HCT116 (cell line): ENCODE measurements around the gene TMEM217. TPM values are rescaled to one million over a fixed set of nuclear protein-coding genes. Genes with fewer than 3 reads are reported as not detected.

Source experiments
- ATAC-seq: fragments of 200-7000 bp; cut with Tn5 transposase; 2 replicates; pipeline ENCODE4 v1.9.1; 2020; ENCODE audit warnings: mild to moderate bottlenecking, moderate library complexity
- BruUV-seq: library from RNA; stranded (reverse); fragments of 400-500 nt; replicated peaks from 2 replicates; lab custom pipeline; 2021; lab: Mats Ljungman, UMichigan
- CTCF ChIA-PET: fragments of 300-600 bp; sonication (Branson Sonifier 250); formaldehyde crosslinking; loops from one replicate; lab custom pipeline; 2021; ENCODE audit warnings: antibody characterized with exemption; lab: Charles Lee
- POLR2A ChIA-PET: fragments of 300-600, 350-600 bp; sonication (Branson Sonifier 250); formaldehyde crosslinking; loops from one replicate; lab custom pipeline; 2021; ENCODE audit warnings: antibody characterized with exemption; lab: Charles Lee
- RAD21 ChIA-PET, 2 experiments: fragments of 300-600 bp; sonication (Branson Sonifier 250); formaldehyde crosslinking; loops; one replicate each; lab custom pipeline; 2023; ENCODE audit warnings: low total read pairs in 2 of 2; ENCODE audit not compliant: uncharacterized antibody in 2 of 2, unreplicated experiment in 2 of 2, low non-redundant PET in 1 of 2; lab: Charles Lee
- DNase-seq: peaks from one replicate; pipeline ENCODE4 v3.0.0-alpha.2; 2010; ENCODE audit warnings: low read depth, low spot score
- H2AFZ ChIP-seq: fragments of 200-600 bp; shearing (Covaris generic), sonication (generic); 2 replicates; pipeline ENCODE4 v1.6.1; 2017; ENCODE audit warnings: low read depth, mixed run types, mixed read lengths, antibody characterized with exemption, low read length; ENCODE audit not compliant: poor library complexity, severe bottlenecking
- H3K27ac ChIP-seq: 2 replicates; pipeline ENCODE4 v1.5.1; 2012; ENCODE audit warnings: low read depth, low read length
- H3K27me3 ChIP-seq: fragments of 200-600 bp; sonication (generic); 2 replicates; pipeline ENCODE4 v1.6.1; 2016; ENCODE audit warnings: mixed run types, low read length, mixed read lengths; ENCODE audit not compliant: insufficient read depth
- H3K36me3 ChIP-seq, 2 experiments: fragments of 200-500 bp in 1 of 2; fragments of 200-600 bp in 1 of 2; sonication (Bioruptor generic) in 1 of 2; sonication (generic) in 1 of 2; 2 replicates each; pipeline versions ENCODE4 v1.5.1 to v1.6.1; 2014 to 2016; ENCODE audit warnings: low read length in 2 of 2, inconsistent platforms in 1 of 2, mixed read lengths in 1 of 2, mixed run types in 1 of 2; ENCODE audit not compliant: insufficient read depth in 2 of 2, control insufficient read depth in 1 of 2
- H3K4me1 ChIP-seq, 2 experiments: fragments of 200-600 bp in 1 of 2; sonication (generic) in 1 of 2; 2 replicates each; pipeline versions ENCODE4 v1.5.1 to v1.6.1; 2012 to 2017; ENCODE audit warnings: low read length in 2 of 2, inconsistent platforms in 1 of 2, mild to moderate bottlenecking in 1 of 2, mixed read lengths in 1 of 2, mixed run types in 1 of 2, moderate library complexity in 1 of 2; ENCODE audit not compliant: insufficient read depth in 2 of 2, control insufficient read depth in 1 of 2
- H3K4me2 ChIP-seq: fragments of 200-600 bp; sonication (generic); 2 replicates; pipeline ENCODE4 v1.6.1; 2017; ENCODE audit warnings: mixed run types, low read length, mixed read lengths
- H3K4me3 ChIP-seq, 2 experiments: fragments of 200-600 bp in 1 of 2; sonication (generic) in 1 of 2; replicated peaks in 1 of 2; 2 replicates each; pipeline ENCODE4 v1.5.1; 2011 to 2016; ENCODE audit warnings: low read length in 2 of 2, control low read depth in 1 of 2, low read depth in 1 of 2, mild to moderate bottlenecking in 1 of 2, mixed read lengths in 1 of 2, mixed run types in 1 of 2
- H3K79me2 ChIP-seq: fragments of 200-600 bp; sonication (generic); 2 replicates; pipeline ENCODE4 v1.6.1; 2017; ENCODE audit warnings: mild to moderate bottlenecking, mixed run types, low read length, moderate library complexity, mixed read lengths; ENCODE audit not compliant: insufficient read depth
- H3K9ac ChIP-seq: fragments of 200-600 bp; sonication (generic); 2 replicates; pipeline ENCODE4 v1.6.1; 2016; ENCODE audit warnings: low read length, mixed read lengths
- H3K9me2 ChIP-seq: fragments of 200-600 bp; sonication (generic), shearing (Covaris generic); 2 replicates; pipeline ENCODE4 v1.6.1; 2017; ENCODE audit warnings: mixed run types, mild to moderate bottlenecking, moderate library complexity; ENCODE audit not compliant: insufficient read depth
- H3K9me3 ChIP-seq, 2 experiments: fragments of 200-500 bp in 1 of 2; fragments of 200-600 bp in 1 of 2; sonication (Bioruptor generic) in 1 of 2; sonication (generic) in 1 of 2; 2 replicates each; pipeline ENCODE4 v1.6.1; 2014 to 2017; ENCODE audit warnings: low read length in 2 of 2, mixed read lengths in 2 of 2, inconsistent platforms in 1 of 2, low read depth in 1 of 2, mild to moderate bottlenecking in 1 of 2, mixed run types in 1 of 2, moderate library complexity in 1 of 2; ENCODE audit not compliant: control insufficient read depth in 1 of 2, insufficient read depth in 1 of 2
- H4K20me1 ChIP-seq: fragments of 200-600 bp; sonication (generic), shearing (Covaris generic); 2 replicates; pipeline ENCODE4 v1.6.1; 2017; ENCODE audit warnings: mixed run types, mild to moderate bottlenecking, moderate library complexity; ENCODE audit not compliant: insufficient read depth
- ATF3 ChIP-seq: IDR thresholded peaks from 2 replicates; pipeline ENCODE4 v1.6.1; 2012
- CBX3 ChIP-seq: IDR thresholded peaks from 2 replicates; pipeline ENCODE4 v1.6.1; 2012; ENCODE audit warnings: low read depth
- CEBPB ChIP-seq: IDR thresholded peaks from 2 replicates; pipeline ENCODE4 v1.6.1; 2012; ENCODE audit warnings: low read depth
- EGR1 ChIP-seq: IDR thresholded peaks from 2 replicates; pipeline ENCODE4 v1.6.1; 2012; ENCODE audit warnings: low read depth
- ELF1 ChIP-seq: IDR thresholded peaks from 2 replicates; pipeline ENCODE4 v1.6.1; 2012; ENCODE audit warnings: low read depth, borderline replicate concordance
- EZH2 ChIP-seq: fragments of 200-600 bp; sonication (generic); IDR thresholded peaks from 2 replicates; pipeline ENCODE4 v1.6.1; 2017; ENCODE audit warnings: antibody characterized with exemption, mixed run types
- JUND ChIP-seq: IDR thresholded peaks from 2 replicates; pipeline ENCODE4 v1.6.1; 2012
- MAX ChIP-seq: IDR thresholded peaks from 2 replicates; pipeline ENCODE4 v1.6.1; 2012
- POLR2A ChIP-seq: IDR thresholded peaks from 2 replicates; pipeline ENCODE4 v1.7.0; 2011; ENCODE audit warnings: borderline replicate concordance; ENCODE audit not compliant: insufficient read depth, insufficient read length; ENCODE audit errors: extremely low read depth
- POLR2AphosphoS5 ChIP-seq: IDR thresholded peaks from 2 replicates; pipeline ENCODE4 v1.6.1; 2011; ENCODE audit warnings: mild to moderate bottlenecking, low read depth, low read length, moderate library complexity
- RAD21 ChIP-seq: IDR thresholded peaks from 2 replicates; pipeline ENCODE4 v1.6.1; 2012; ENCODE audit warnings: low read depth, mild to moderate bottlenecking
- SIN3A ChIP-seq: IDR thresholded peaks from 2 replicates; pipeline ENCODE4 v1.6.1; 2012; ENCODE audit warnings: low read depth
- SRF ChIP-seq: IDR thresholded peaks from 2 replicates; pipeline ENCODE4 v1.6.1; 2012; ENCODE audit warnings: low read depth
- YY1 ChIP-seq: IDR thresholded peaks from 2 replicates; pipeline ENCODE4 v1.6.1; 2011; ENCODE audit warnings: low read length, low read depth, moderate library complexity, mild to moderate bottlenecking; ENCODE audit not compliant: insufficient replicate concordance; ENCODE audit errors: extremely low read depth
- ZFX ChIP-seq: fragments of 450-650 bp; IDR thresholded peaks from 2 replicates; pipeline ENCODE4 v1.6.1; 2017
- ZNF274 ChIP-seq: fragments of 200-500 bp; sonication (Bioruptor generic); IDR thresholded peaks from 2 replicates; pipeline ENCODE4 v1.6.1; 2014; ENCODE audit warnings: mild to moderate bottlenecking, low read depth, low read length, inconsistent platforms
- intact Hi-C: fragments of 100-400 bp; cut with micrococcal nuclease; formaldehyde crosslinking; loops from 2 replicates; pipeline ENCODE4 v1.10.0; 2022
- total RNA-seq: library from RNA; stranded (reverse); gene quantifications from one replicate; pipeline ENCODE4 v1.2.1, GENCODE V29; 2021; ENCODE audit not compliant: unreplicated experiment

Gene TMEM217
- total RNA-seq, 1 experiment from 2014 or later = 0.98 TPM

GRCh38 chr6:37175332-37176267 lies 82.3 kb downstream of the TMEM217 start:
- H3K9me3 ChIP-seq = no peaks in the 10 kb centered on the region
- intact Hi-C loops = no loop called here
- BruUV-seq = no TSS peak
- peaks cover 4% of the 10 kb centered on the region; the same call in 1 of the 2 replicates for H4K20me1 ChIP-seq
- H3K4me1 ChIP-seq = peaks cover 14 to 18% of the 10 kb centered on the region in 2 experiments
- ATAC-seq = no peak
- no peaks in the 10 kb centered on the region for H3K9me2 ChIP-seq
- H3K79me2 ChIP-seq = peaks cover 10% of the 10 kb centered on the region; the same call in 1 of the 2 replicates
- ChIA-PET POLR2A (interaction anchor here (0.6 to 1.5 kb wide), 2 partner anchors 17 to 61 kb away, joined by 3 to 5 read pairs; no protein-coding TSS in a partner anchor), RAD21 (no interaction called here)
- peaks cover 24 to 26% of the 10 kb centered on the region in 2 experiments; a peak in 3 of 4 replicates for H3K36me3 ChIP-seq
- H3K4me2 ChIP-seq = no peak overlapping the region
- no peaks in the 10 kb centered on the region for H3K27me3 ChIP-seq
- no peak for DNase-seq
- no peak overlapping the region for H3K4me3 ChIP-seq
- TF ChIP-seq RAD21 = no peak
- TF ChIP-seq POLR2A = no peak
- TF ChIP-seq CBX3 = no peak
- TF ChIP-seq SIN3A = no peak
- TF ChIP-seq EZH2 = no peak
- TF ChIP-seq ATF3 = no peak
- TF ChIP-seq YY1 = no peak
- no peak for TF ChIP-seq ZFX
- no peak for TF ChIP-seq POLR2AphosphoS5
- no peak for TF ChIP-seq EGR1
- TF ChIP-seq CEBPB = no peak
- no peak for TF ChIP-seq ELF1
- no peak for TF ChIP-seq SRF
- TF ChIP-seq MAX = no peak
- no peak for TF ChIP-seq JUND
- TF ChIP-seq ZNF274 = no peak
- TF ChIP-seq, all 23 proteins: peak for 0
- Histone ChIP-seq H3K9ac (no peak overlapping the region), H2AFZ (no peak overlapping the region), H3K27ac (no peak overlapping the region)
- CTCF ChIA-PET = interaction anchor here (1.3 to 1.5 kb wide), 2 partner anchors 35 to 154 kb away, joined by 3 to 5 read pairs; no protein-coding TSS in a partner anchor
